ENCODE results near the gene ADARB2. TPM values are rescaled to one million over a fixed set of nuclear protein-coding genes. Genes with fewer than 3 reads are reported as not detected.

The ADARB2 gene
- polyA plus RNA-seq, 1 of the 3 experiments (the other 2 are of a cell fraction): not detected

GRCh38 chr10:1548596-1548995 lies 188.7 kb downstream of the ADARB2 start (continued):
- no peak for TF ChIP-seq GATA2 (CRISPR knock-in tag; IDR thresholded peaks at IDR 0.05)
- no peak for TF ChIP-seq SIN3A (IDR thresholded peaks at IDR 0.05; ENCODE audit: borderline replicate concordance, low read depth, low read length)
- no peak for TF ChIP-seq RFX5 (IDR thresholded peaks at IDR 0.05; ENCODE audit: low read length)
- no peak for TF ChIP-seq GABPA (IDR thresholded peaks at IDR 0.05; ENCODE audit: low read depth)
- no peak for TF ChIP-seq JUND (IDR thresholded peaks at IDR 0.05)

GRCh38 chr10:1548146-1548545 lies 189.2 kb downstream of the ADARB2 start:
- Histone ChIP-seq H3K79me2 (ENCODE audit: insufficient read depth) (no peaks in the 10 kb centered on the region), H3K4me2 (no peak overlapping the region), H4K20me1 (ENCODE audit: insufficient read depth) (no peaks in the 10 kb centered on the region), H3K9me2 (no peaks in the 10 kb centered on the region), H2AFZ (ENCODE audit: low read depth) (no peak overlapping the region), H3K9ac (no peak overlapping the region), H3F3A (replicated peaks; ENCODE audit: insufficient read depth) (no peaks in the 10 kb centered on the region), H3K9me3 (no peaks in the 10 kb centered on the region), H3K27me3 (ENCODE audit: insufficient read depth) (no peaks in the 10 kb centered on the region), H3K36me3 (replicated peaks in 1 of 2; ENCODE audit: control insufficient read depth in 1 of 2, insufficient read depth in 2 of 2, low read length in 1 of 2) (no peaks in the 10 kb centered on the region), H3K27ac (ENCODE audit: low read depth in 2 of 2, low read length in 1 of 2) (no peak overlapping the region), H3K4me1 (ENCODE audit: control insufficient read depth in 1 of 2, insufficient read depth in 2 of 2, low read depth in 1 of 2, low read length in 1 of 2) (peaks cover 0 to 8% of the 10 kb centered on the region in 2 experiments; a peak in 1 of 4 replicates), H3K4me3 (ENCODE audit: low read depth in 2 of 2, low read length in 1 of 2) (no peak overlapping the region)
- ChIA-PET POLR2A (no interaction called here), CTCF (no interaction called here)
- WGBS (ENCODE audit: low lambda C conversion rate): 24% methylated on average over 7 of the region's 7 CpGs
- no peak for DNase-seq
- TF ChIP-seq CTCF (IDR thresholded peaks at IDR 0.05): no peak
- TF ChIP-seq POLR2AphosphoS5 (IDR thresholded peaks at IDR 0.05; ENCODE audit: low read depth, low read length): no peak
- no peak for TF ChIP-seq IRF3 (IDR thresholded peaks at IDR 0.05; ENCODE audit: low read depth, low read length)
- no peak for TF ChIP-seq RXRA (IDR thresholded peaks at IDR 0.05; ENCODE audit: borderline replicate concordance, low read depth)
- no peak for TF ChIP-seq RCOR1 (IDR thresholded peaks at IDR 0.05; ENCODE audit: low read length)
- no peak for TF ChIP-seq TAF1 (IDR thresholded peaks at IDR 0.05; ENCODE audit: borderline replicate concordance, low read depth, low read length)
- no peak for TF ChIP-seq NFIC (IDR thresholded peaks at IDR 0.05; ENCODE audit: borderline replicate concordance)
- no peak for TF ChIP-seq EZH2phosphoT487 (IDR thresholded peaks at IDR 0.05; ENCODE audit: borderline replicate concordance, low read depth)
- no peak for TF ChIP-seq MEF2A (IDR thresholded peaks at IDR 0.05; ENCODE audit: borderline replicate concordance, low read depth)
- TF ChIP-seq RAD21 (IDR thresholded peaks at IDR 0.05; ENCODE audit: low read length): no peak
- no peak for TF ChIP-seq FOSL2 (IDR thresholded peaks at IDR 0.05; ENCODE audit: borderline replicate concordance, low read depth)
- no peak for TF ChIP-seq RFX5 (IDR thresholded peaks at IDR 0.05; ENCODE audit: low read length)
- TF ChIP-seq REST (IDR thresholded peaks at IDR 0.05; ENCODE audit: low read depth, low read length): no peak
- TF ChIP-seq ELF1 (IDR thresholded peaks at IDR 0.05): no peak
- no peak for TF ChIP-seq NRF1 (IDR thresholded peaks at IDR 0.05; ENCODE audit: low read depth, low read length)
